Nucleus accumbens (tissue), 56 donors: ENCODE results near the gene MTCL1.

Experiments used
- DNase-seq, 56 donors: peaks; one replicate each; lab custom pipeline; 2025; lab: John Stamatoyannopoulos, UW

MTCL1 gene

DNA sequence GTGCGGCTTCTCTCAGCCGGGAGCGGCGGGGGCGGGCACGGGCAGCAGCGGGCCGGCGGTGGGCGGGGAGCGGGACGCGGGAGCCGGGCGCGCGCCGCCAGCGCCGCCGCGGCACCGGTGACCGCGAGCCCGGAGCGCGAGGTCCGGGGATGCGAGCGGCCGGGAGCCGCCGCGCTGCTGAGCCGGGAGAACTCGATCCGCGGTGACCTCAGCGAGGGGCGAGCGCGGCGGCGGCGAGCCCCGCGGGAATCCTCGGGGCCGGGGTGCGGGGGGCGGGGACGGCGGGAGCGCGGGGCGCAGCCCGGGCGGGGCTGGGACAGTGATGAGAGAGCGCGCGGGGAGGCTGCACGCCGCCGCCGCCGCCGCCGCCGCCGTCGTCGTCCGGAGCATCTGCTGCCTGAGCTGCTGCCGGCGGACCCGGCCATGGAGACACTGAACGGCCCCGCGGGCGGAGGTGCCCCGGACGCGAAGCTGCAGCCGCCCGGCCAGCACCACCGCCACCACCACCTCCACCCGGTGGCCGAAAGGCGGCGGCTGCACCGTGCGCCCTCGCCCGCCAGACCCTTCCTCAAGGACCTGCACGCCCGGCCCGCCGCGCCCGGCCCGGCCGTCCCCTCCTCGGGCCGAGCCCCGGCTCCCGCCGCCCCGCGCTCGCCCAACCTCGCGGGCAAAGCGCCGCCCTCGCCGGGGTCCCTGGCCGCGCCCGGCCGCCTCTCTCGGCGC is at the start of gene MTCL1:
Gene MTCL1, plus strand, starts transcription at position 319 of the 723 bp plus-strand sequence. Its CDS starts 105 bp downstream, at position 424.
- DNase-seq = peak in 30 of 56 donors; percentile 34 to 80 (median 65)

DNA sequence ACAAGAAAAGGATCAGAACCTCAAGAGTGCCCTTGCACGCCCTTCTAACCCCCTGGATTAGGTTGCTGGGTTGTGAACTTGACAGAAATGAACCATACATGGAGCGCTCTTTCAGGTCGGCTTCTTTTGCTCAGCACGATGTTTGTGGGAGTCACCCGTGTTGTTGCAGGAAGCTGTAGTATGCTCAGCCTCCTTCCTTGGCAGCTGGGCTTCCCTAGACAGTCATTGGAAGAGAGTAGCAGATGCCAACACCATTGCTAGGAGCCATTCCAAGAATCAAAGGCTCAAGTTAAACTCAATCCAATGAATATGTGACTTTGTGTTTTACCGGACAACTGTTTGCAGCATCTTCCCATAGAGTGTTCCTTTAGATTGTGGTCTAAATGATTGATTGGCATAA is 49.1 kb upstream of the MTCL1 start:
- no peak for DNase-seq

DNA sequence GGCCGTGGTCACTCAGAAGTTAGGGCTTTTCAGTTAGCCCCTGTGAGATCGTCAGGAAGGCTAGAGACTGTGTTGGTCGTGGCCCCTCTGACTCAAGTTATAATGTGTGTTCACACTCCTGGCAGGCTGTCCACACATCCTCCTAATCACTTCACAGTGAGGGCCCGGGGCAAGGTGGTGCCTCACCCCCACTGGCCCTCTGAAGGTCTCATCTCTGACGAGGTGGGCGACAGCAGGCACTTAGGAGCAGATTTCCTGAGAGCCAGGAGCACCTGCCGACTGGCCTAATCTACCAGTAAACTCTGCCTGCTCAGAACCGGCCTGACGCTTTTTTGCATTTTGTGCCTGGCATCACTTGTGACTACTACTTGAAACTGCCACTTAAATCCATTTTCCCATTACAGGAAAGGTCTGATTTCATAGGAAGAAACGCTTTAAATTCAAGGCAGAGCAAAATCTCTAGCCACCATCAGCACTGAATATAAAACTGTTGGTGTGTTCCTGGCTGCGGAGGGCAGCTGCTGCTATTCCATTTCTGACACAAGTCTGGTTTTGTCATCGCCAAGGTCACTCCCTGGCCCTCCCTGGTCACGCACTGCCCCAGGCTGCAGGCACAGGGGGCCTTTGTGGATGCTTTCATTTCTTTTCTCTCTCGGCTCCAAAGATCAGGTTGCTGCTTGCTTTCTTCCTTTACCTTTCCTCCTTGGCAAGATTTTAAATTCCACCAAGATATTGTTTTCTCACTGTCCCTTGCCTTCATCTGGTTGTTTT is 48.1 kb upstream of the MTCL1 start:
- peak in 1 of 56 donors; percentile 12 for DNase-seq

DNA sequence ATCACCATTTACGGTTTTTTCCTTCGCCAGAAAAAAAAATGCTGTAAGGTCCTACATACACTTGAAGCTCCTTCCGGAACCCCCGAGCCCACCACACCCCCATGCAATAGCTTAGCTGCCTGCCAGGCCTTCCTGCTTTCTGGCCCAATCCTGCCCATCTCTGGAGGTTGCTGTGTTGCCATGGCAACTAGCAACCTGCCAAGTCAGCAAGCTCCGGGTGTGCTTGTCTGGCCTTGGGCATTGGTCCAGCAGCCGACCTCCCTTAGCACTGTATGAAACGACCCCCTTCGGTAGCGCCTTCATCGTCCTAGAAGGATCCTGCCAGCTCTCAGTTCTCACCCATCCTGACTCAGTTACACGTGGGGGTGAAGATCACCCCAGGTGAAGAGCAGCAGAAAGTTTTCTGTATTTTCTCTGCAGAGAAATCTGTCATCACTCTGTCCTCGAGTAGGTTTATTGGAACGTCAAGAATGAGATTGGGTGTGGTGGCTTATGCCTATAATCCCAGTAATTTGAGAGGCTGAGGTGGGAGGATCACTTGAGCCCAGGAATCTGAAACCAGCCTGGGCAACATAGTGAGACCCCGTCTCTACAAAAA is 47.4 kb upstream of the MTCL1 start:
- peak in 5 of 56 donors; percentile 6 to 25 (median 14) for DNase-seq

DNA sequence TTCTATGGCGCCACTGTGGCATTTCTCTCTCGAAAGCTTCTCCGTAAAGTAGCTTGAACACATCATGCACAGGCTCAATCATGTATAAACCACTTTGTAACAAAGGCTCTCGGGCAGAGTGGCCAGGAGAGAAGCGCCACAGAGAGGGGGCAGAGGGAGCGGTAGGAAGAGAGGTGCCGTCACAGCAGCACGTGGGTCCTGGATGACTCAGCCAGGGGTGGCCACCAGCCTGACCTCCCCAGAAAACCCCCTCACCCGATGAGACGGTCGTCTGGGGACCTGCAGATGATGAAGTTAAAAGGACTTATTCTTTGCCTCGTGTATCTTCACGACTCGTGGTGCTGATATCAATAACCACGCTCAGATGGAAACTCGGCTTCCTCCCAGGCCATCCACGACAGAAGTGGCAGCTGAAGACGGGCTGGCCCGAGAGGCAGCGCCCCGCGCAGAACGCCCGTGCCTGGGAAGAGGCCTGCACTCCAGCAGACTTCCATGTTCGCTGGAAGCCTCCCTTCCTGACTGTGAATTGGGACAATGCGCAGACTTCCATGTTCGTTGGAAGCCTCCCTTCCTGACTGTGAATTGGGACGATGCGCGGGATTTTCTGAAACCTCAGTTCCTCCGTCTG is 46.4 kb upstream of the MTCL1 start:
- no peak for DNase-seq

DNA sequence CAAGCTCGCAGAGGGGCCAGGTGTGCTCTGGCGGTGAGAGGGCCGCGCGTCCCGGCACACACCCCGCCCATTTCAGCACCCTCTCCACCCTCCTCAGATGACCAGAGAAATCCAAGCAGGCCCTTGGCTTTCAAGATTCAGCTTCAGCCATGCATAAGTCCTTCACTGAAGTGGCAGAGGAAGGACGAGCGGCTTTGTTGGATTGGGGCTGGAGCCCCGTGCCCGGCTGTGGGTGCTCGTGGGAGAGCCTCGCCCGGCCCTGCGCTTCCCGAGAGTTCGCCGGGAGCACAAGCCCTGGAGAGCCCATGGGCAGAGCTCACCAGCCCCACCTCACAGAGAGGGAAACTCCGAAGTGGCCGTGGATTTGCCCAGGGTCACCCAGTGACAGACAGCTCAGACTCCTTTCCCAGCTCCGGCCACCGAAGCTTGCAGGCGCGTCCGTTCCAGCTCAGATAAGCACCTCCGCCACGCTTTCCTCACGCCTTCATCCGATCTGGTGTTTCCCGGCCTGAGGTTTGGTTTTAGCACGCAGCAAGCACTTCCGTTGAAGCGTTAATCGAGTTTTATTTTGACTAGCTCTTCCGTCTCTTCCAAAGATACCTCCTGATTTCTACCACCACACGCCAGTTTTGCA is 45.6 kb upstream of the MTCL1 start:
- no peak for DNase-seq

DNA sequence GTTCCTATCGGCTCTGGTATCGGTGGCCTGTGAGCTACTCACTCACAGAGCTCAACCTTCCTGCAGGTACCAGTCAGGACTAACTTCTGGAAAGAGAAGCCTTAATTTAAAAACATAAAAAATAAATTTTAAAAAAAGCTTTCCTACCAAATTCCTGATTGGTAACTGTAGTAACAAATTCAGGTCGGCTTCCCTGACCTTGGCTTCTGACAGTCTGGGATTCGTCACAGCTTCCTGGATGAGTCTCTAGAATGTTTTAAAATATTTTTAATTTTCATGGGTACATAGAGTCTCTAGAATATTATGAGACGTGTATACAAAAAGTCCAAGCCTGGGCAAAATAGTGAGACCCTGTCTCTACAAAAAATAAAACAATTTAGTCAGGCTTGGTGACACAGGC is 45.0 kb upstream of the MTCL1 start:
- DNase-seq = no peak

DNA sequence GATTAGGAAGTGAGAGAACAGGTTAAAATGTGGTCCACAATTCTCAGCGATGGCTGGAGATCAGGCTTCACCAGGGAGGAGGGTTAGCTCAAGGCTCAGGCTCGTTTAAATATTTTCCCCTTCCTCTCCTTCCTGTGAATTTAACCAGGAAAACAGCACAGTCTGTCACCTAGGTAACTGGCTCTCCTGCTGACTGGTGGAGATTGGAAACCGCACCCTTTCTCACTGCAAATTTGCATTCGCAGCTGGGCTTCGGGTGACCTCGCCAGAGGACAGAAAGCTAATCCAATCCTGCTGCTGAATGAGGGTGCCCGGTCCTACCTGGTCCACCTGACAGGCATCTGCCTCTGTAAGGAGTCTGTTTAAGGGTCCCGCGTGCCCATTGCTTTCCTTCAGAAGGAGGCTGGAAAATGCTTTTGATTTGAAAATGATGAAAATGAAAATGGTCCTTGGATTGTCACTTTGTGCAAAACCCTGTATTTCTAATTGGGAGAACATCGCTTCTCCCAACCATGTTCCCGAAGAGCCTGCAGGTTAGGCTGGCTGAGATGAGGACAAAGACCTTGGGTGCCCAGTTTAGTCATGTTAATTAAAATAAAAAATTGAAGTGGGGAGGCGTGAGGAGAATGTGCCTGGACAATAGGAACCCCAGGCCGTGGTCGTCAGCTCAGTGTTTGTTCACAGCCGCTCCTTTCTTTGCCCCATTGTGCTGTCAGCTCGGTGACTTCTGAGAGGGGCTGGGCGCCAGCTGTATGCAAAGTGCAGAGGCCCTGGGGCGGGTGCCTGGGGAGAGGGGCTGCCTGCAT is 43.4 kb upstream of the MTCL1 start:
- DNase-seq = peak in 8 of 56 donors; percentile 6 to 31 (median 17)

DNA sequence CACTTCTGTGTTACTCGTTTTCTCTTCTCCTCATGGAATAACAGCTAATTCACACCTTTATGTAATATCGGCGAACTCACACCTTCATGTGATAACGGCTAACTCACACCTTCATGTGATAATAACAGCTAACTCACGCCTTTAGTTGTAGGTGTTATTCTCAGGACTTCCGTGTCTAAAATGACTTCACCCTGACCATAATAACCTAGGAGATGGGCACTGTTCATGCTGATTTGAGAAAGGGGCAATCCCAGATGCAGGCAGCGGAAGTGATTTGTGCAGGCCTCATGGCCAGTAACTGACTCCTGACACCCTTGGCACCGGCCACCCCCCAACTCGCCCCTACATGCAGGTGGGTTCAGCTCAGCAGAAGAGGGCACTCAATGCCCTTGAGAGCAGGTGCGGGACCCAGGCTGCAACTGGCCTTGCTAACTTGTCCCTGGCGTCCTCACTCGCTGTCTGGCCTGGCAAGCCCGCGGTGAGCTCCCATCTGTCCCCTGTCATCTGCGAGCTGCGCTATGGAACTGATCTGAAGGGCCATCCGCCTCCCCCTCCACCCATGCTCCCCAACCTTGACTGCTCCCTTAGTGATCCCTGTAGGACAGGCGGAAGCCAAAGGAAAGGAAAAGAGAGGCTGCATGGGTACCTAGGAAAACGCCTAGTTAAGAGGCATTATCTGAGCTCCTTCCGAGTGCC is 42.6 kb upstream of the MTCL1 start:
- DNase-seq = no peak

DNA sequence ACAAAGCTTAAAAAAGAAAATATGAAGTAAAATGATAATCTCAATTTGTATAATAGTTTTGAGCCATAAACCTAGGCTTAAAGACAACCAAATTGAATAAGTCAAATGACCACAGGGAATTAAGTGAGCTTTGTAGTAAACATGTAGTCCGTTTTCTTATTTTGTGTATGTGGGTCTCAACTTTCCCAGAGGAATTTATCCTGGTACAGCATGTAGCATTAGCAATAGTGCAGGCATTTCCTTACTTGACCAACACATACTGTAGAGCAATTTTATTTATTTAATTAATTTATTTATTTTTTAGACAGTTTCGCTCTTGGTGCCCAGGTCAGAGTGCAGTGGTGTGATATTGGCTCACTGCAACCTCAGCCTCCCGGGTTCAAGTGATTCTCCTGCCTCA is 37.5 kb upstream of the MTCL1 start:
- DNase-seq = no peak

DNA sequence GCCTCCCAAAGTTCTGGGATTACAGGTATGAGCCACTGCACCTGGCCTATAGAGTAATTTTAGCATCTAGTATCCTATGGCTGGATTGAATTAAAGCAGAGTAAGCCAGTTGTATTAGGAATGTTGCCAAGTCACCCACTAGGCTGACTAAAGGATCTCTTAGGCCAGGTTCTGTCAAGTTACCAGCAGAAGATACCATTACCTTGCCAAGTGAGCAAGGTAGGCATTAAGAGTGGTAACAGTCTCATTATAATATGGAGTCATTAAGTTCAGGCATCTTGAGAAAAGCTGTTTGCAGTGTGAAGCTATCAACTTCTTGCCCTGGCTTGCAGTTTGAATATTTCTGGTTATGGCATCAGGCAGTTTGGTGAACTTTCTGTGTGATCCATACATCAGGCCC is 37.0 kb upstream of the MTCL1 start:
- DNase-seq = no peak

DNA sequence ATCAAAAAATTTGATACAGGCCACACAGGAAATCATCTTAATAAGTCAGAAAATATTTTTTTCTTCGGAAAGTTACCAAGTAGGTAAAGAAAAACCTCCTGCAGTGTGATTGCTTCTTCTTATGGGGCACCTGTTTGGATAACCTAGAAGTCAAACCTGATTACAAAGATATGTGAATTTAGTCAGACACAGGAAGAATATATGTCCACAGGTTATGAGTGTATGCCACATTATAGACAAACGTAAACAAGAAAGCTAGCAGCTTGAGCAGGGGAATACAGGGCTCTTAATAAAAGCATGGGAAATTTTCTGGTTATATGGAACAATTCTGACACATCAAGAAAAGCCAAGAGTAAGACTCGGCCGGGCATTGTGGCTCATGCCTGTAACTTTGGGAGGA is 35.8 kb upstream of the MTCL1 start:
- DNase-seq = no peak

DNA sequence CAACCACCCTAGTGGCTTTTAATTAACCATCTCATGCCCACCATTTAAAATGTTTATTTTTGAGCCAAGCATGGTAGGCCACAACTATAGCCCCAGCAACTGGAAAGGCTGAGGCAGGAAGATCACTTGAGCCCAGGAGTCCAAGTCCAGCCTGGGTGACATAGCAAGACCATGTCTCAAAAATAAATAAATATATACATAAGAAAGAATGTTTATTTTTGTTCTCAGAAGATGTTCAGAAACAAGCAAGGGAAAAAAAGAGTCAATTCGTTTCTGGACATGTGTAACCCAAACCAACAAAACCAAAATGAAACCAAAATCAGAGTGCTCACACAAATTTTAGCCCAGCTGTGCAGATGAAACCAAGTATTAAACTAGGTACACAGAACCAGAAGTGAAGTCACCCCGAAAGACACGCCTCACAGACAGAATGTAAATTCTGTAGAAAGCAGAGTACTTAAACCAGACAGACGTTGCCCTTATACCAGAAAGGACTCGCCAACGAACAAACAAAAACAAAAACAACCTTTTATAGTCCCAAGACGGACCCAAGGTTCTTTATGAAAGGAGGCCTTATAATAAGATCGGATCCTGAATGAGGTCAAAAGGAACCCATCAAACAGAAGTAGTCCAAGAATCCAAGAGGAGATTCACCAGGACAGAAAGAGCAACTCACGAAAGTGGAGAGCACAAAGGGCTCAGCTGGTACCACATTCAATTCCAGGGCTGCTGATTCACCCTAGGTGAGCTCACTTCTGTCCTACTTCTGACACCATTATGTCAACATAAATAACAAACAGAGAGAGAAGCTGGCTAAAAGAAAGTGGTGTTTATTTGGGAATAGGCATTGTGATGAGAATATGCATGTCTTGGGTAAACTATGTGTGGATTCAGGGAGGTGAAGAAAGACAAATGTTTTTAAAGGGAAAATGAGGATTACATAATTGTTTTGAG is 31.8 kb upstream of the MTCL1 start:
- no peak for DNase-seq

DNA sequence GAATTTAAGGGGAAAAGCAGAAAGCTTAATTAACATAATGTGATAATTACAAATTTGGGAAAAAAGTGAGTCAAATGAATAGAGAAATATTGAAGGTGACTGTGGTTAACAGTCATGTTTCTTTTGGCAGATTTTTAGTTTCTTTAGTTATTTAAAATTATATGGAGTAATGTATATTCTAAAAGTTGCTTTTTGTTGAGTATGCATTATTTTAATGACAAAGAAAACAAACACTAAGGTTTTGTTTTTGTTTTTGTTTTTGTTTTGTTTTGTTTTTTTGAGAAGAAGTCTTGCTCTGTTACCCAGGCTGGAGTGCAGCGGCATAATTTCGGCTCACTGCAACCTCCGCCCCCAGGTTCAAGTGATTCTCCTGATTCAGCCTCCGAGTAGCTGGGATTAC is 30.3 kb upstream of the MTCL1 start:
- no peak for DNase-seq

DNA sequence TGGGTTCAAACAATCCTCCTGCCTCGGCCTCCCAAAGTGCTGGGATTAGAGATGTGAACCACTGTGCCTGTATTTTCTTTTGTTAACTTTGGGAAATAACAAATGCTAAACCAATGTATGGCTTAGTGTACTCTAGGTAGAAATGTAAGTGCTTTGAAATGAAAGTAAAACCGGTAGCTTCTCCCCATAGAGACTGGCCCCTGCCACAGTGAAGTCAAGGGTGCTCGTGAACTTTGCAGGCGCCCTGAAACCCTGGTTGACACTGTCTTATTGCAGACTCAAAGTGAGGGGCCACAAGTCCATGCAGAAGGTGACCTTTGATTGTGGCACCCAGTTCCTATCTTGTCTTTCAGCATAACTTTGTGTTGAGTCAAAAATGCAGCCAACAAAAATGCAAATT is 24.2 kb upstream of the MTCL1 start:
- DNase-seq = no peak

DNA sequence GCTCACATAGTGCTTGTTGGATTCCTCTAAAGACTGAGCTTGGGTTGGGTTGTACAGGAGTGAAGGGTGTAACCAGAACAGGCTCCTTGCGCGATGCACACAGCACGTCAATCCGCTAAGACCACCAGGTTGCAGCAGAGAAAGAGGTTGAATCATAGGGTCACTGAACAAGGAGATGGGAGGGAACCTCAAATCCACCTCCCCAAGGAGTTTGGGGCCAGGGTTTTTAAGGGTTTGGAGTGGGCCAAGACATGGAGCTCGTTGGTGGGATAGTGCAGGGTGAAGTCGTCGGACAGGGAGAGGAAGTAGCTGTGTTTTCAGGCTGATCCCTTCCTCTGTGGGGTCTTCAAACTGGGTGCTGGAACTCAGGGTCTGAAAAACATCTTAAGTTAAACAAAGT is 20.8 kb upstream of the MTCL1 start:
- DNase-seq = no peak

DNA sequence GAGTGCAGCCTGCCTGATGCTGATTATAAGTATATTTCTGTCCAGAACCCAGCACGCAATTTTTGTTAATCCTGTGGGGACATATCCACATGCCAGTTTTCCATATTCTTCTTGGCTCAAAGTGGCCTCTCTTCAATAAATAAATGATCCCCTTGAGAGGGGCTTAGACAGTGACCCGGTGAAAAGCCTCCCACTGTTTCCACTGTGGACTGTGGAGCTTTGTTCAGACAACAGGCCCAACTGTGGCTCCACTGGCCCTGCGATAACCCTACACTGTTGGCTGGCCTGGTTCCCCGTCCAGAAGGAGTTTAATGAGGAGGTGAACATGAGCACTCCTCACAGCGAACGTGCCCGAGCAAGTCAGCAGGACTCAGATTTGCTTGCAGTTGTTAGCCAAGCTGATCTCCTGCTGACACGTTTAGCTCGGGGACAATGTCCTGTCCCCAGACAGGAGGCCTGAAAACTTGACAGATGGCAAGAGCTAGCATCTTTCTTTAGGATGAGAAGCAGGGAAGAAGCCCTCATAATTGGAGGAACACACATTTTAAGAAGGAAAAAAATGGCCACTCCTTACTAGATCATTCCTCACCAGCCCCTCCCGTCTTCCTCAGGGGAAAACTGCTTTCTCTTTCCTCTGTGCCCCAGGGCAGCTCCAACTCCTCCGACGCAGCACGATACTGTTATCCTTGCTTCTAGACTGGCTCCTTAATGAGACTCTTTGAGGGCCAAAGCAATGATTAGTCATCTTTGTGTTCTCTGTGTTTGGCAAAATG is 20.0 kb upstream of the MTCL1 start:
- DNase-seq = no peak

DNA sequence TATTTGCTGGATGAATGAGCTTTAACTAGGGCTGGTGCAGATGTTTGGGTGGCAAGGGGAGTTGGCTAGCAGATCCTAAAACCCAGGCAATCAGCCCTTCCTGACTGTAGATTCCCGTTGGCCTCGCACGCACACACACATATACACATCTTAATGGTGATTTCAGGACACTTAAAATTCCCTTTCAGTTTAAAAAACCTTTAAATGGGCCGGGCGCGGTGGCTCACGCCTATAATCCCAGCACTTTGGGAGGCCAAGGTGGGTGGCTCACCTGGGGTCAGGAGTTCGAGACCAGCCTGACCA is 19.5 kb upstream of the MTCL1 start:
- DNase-seq = no peak
